IPS-NIHi11 (cell line): ENCODE measurements around the gene TTC7B.

Experiments
- DNase-seq: peaks from one replicate; pipeline ENCODE4 v3.0.0; 2012; ENCODE audit warnings: mixed read lengths, low spot score

Gene TTC7B

GRCh38 chr14:90700933-90701776 is 115.1 kb downstream of the TTC7B start:
- no peak for DNase-seq

GRCh38 chr14:90699016-90699415 is 117.2 kb downstream of the TTC7B start:
- no peak for DNase-seq

- DNase-seq, result no peak
Observed at GRCh38 chr14:90698379-90698869, 117.8 kb downstream of the TTC7B start.

- peak; percentile 88 for DNase-seq
Observed at GRCh38 chr14:90697577-90698206, 118.5 kb downstream of the TTC7B start.

- no peak for DNase-seq
Observed at GRCh38 chr14:90697132-90697531, 119.1 kb downstream of the TTC7B start.

GRCh38 chr14:90696720-90697119 is 119.5 kb downstream of the TTC7B start:
- DNase-seq, result no peak

- DNase-seq, result no peak
Observed at GRCh38 chr14:90695997-90696660, 120.1 kb downstream of the TTC7B start.

GRCh38 chr14:90693413-90693812 is 122.8 kb downstream of the TTC7B start:
- no peak for DNase-seq

- DNase-seq, result no peak
Observed at GRCh38 chr14:90692826-90693225, 123.4 kb downstream of the TTC7B start.

- no peak for DNase-seq
Observed at GRCh38 chr14:90692061-90692460, 124.2 kb downstream of the TTC7B start.

GRCh38 chr14:90691627-90692026 is 124.6 kb downstream of the TTC7B start:
- DNase-seq, result no peak

- DNase-seq, result no peak
Observed at GRCh38 chr14:90687680-90688079, 128.6 kb downstream of the TTC7B start.

- no peak for DNase-seq
Observed at GRCh38 chr14:90682615-90683014, 133.6 kb downstream of the TTC7B start.

- DNase-seq, result no peak
Observed at GRCh38 chr14:90681929-90682328, 134.3 kb downstream of the TTC7B start.

- DNase-seq, result no peak
Observed at GRCh38 chr14:90678846-90679362, 137.3 kb downstream of the TTC7B start.

GRCh38 chr14:90678420-90678819 is 137.8 kb downstream of the TTC7B start:
- no peak for DNase-seq

- no peak for DNase-seq
Observed at GRCh38 chr14:90677484-90678050, 138.7 kb downstream of the TTC7B start.

- no peak for DNase-seq
Observed at GRCh38 chr14:90676912-90677311, 139.3 kb downstream of the TTC7B start.

- no peak for DNase-seq
Observed at GRCh38 chr14:90676356-90676755, 139.9 kb downstream of the TTC7B start.

GRCh38 chr14:90675399-90675798 is 140.8 kb downstream of the TTC7B start:
- no peak for DNase-seq

GRCh38 chr14:90674716-90675115 is 141.5 kb downstream of the TTC7B start:
- DNase-seq, result no peak

- no peak for DNase-seq
Observed at GRCh38 chr14:90674043-90674670, 142.1 kb downstream of the TTC7B start.
